22Rv1 (cell line): ENCODE measurements around the gene CLEC16A.

ENCODE experiments used
- CTCF ChIP-seq: fragments of 450-650 bp; IDR thresholded peaks from 2 replicates; pipeline ENCODE4 v1.5.1; 2017; ENCODE audit warnings: mild to moderate bottlenecking
- ZFX ChIP-seq: fragments of 450-650 bp; IDR thresholded peaks from 2 replicates; pipeline ENCODE4 v1.6.1; 2017; ENCODE audit warnings: antibody characterized with exemption, borderline replicate concordance

DNA sequence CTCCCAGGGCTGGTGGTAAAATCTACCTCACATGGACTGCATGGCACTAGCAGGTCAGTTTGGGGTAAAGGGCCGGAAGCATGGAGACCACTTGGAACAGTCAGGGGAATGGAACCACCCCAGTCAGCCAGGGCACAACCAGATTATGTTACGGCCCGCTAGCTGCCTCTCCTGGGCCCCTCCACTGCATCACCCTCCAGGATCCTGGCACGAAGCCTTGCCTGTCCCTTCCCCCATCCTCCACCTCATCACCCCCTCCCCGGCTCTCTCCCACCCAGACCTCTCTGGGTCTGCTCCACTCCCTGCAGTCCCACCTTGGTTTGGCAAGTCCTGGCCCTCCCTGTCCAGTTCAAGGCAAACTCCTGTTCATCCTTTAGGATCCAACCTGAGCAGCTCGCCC lies 91.7 kb downstream of the CLEC16A start:
- TF ChIP-seq CTCF (no peak), ZFX (no peak)
